AG04450 (cell line): Measurements from ENCODE around the gene SEMA6A. TPM values are rescaled to one million over a fixed set of nuclear protein-coding genes. Genes with fewer than 3 reads are reported as not detected.

Experiments
- CTCF ChIA-PET: fragments of 300-600, 350-600 bp; formaldehyde crosslinking; extraction: SDS; loops from one replicate; lab custom pipeline; 2022; ENCODE audit warnings: antibody characterized with exemption, inconsistent platforms; lab: Charles Lee
- POLR2A ChIA-PET: fragments of 350-600 bp; formaldehyde crosslinking; extraction: SDS; loops from one replicate; lab custom pipeline; 2021; ENCODE audit warnings: antibody characterized with exemption, inconsistent platforms; lab: Yijun Ruan, JAX
- DNase-seq: peaks from one replicate; pipeline ENCODE4 v3.0.0-alpha.2; 2011; ENCODE audit warnings: low read depth, low spot score
- H3K27ac ChIP-seq: one replicate; pipeline ENCODE4 v1.5.1; 2012; ENCODE audit warnings: low read depth, low read length, control low read depth
- H3K27me3 ChIP-seq: one replicate; pipeline ENCODE4 v1.6.0; 2012; ENCODE audit warnings: low read length; ENCODE audit not compliant: control insufficient read depth, insufficient read depth
- H3K4me3 ChIP-seq: 2 replicates; pipeline ENCODE4 v1.5.1; 2011; ENCODE audit warnings: mild to moderate bottlenecking, low read depth, low read length, control low read depth
- H3K9me3 ChIP-seq: 2 replicates; pipeline ENCODE4 v1.5.1; 2012; ENCODE audit warnings: low read length; ENCODE audit not compliant: control insufficient read depth, insufficient read depth
- polyA plus RNA-seq: library from polyadenylated mRNA; depleted of rRNA; stranded (reverse); fragments of >200 nt; gene quantifications from 2 replicates; pipeline ENCODE4 v1.2.3, GENCODE V29; 2011
- TF ChIP-seq, protein P1 (sequence below): IDR thresholded peaks from 2 replicates; pipeline ENCODE4 v1.5.1; 2011; ENCODE audit warnings: low read depth, low read length, control low read depth, inconsistent platforms

The SEMA6A gene
- polyA plus RNA-seq, 1 experiment: 0.17 TPM

- CTCF ChIA-PET: no interaction called here
Measured at GRCh38 chr5:116462500-116462899, 112.1 kb downstream of the SEMA6A start.

GRCh38 chr5:116459301-116459700, 115.3 kb downstream of the SEMA6A start:
- DNase-seq: no peak
- no peaks in the 10 kb centered on the region for H3K9me3 ChIP-seq
- ChIA-PET CTCF (no interaction called here), POLR2A (no interaction called here)
- H3K27me3 ChIP-seq: peaks cover 5% of the 10 kb centered on the region
- H3K4me3 ChIP-seq: no peak overlapping the region
- H3K27ac ChIP-seq: no peak overlapping the region
- TF ChIP-seq, protein P1, sequence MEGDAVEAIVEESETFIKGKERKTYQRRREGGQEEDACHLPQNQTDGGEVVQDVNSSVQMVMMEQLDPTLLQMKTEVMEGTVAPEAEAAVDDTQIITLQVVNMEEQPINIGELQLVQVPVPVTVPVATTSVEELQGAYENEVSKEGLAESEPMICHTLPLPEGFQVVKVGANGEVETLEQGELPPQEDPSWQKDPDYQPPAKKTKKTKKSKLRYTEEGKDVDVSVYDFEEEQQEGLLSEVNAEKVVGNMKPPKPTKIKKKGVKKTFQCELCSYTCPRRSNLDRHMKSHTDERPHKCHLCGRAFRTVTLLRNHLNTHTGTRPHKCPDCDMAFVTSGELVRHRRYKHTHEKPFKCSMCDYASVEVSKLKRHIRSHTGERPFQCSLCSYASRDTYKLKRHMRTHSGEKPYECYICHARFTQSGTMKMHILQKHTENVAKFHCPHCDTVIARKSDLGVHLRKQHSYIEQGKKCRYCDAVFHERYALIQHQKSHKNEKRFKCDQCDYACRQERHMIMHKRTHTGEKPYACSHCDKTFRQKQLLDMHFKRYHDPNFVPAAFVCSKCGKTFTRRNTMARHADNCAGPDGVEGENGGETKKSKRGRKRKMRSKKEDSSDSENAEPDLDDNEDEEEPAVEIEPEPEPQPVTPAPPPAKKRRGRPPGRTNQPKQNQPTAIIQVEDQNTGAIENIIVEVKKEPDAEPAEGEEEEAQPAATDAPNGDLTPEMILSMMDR: no peak

More at GRCh38 chr5:116462500-116462899, 112.1 kb downstream of the SEMA6A start:
- DNase-seq: no peak
- POLR2A ChIA-PET: no interaction called here
- Histone ChIP-seq H3K4me3 (no peak overlapping the region), H3K27ac (no peak overlapping the region), H3K27me3 (peaks cover 3% of the 10 kb centered on the region), H3K9me3 (no peaks in the 10 kb centered on the region)
- TF ChIP-seq, protein P1: no peak

GRCh38 chr5:116457062-116457461, 117.6 kb downstream of the SEMA6A start:
- H3K9me3 ChIP-seq: no peaks in the 10 kb centered on the region
- no peak for DNase-seq
- H3K4me3 ChIP-seq: no peak overlapping the region
- peaks cover 6% of the 10 kb centered on the region for H3K27me3 ChIP-seq
- ChIA-PET CTCF (no interaction called here), POLR2A (no interaction called here)
- TF ChIP-seq, protein P1: no peak
- no peak overlapping the region for H3K27ac ChIP-seq

GRCh38 chr5:116456036-116456435, 118.6 kb downstream of the SEMA6A start:
- ChIA-PET POLR2A (no interaction called here), CTCF (no interaction called here)
- DNase-seq: no peak
- H3K27ac ChIP-seq: no peak overlapping the region
- H3K9me3 ChIP-seq: no peaks in the 10 kb centered on the region
- H3K27me3 ChIP-seq: peaks cover 9% of the 10 kb centered on the region
- TF ChIP-seq, protein P1: no peak
- no peak overlapping the region for H3K4me3 ChIP-seq

DNA sequence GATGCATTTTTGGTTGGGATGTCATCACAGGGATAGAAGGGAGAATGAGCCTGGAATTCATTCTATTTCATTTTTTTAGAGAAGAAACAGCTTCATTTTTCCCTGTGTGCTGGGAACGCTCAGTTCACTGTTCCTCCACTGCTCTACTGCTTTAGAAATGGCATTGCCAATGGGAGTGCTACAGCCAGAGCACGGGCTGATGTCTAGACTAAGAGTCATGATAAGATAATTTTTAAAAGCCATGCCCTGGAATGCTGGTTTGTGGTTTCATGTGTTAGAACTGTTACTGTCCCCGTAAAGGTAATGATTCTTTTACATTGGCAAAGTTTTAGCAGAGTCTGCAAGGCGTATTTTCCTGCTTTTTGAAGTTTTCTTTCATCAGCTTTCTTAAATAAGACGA, 119.6 kb downstream of the SEMA6A start:
- no peak overlapping the region for H3K4me3 ChIP-seq
- POLR2A ChIA-PET: no interaction called here
- no peak overlapping the region for H3K27ac ChIP-seq
- H3K27me3 ChIP-seq: peaks cover 13% of the 10 kb centered on the region
- TF ChIP-seq, protein P1: no peak
- H3K9me3 ChIP-seq: no peaks in the 10 kb centered on the region
- CTCF ChIA-PET: no interaction called here
- no peak for DNase-seq
